Esophagus squamous epithelium (tissue), 5 donors: Measurements from ENCODE around the gene HIRA. TPM values are rescaled to one million over a fixed set of nuclear protein-coding genes. Genes with fewer than 3 reads are reported as not detected.

ENCODE experiments used
- DNase-seq: peaks from one replicate; lab custom pipeline; 2025; lab: John Stamatoyannopoulos, UW
- H3K27ac ChIP-seq, 4 donors: fragments of 200-600 bp; sonication (generic); one replicate each; pipeline ENCODE4 v1.5.1; 2016 to 2019; ENCODE audit warnings: mild to moderate bottlenecking in 1 of 4
- H3K27me3 ChIP-seq, 4 donors: fragments of 200-600 bp; sonication (generic); 1 replicate in 3 of 4; 2 replicates in 1 of 4; pipeline versions ENCODE4 v1.5.1 to v1.6.0; 2017 to 2021; ENCODE audit warnings: antibody characterized with exemption in 1 of 4
- H3K36me3 ChIP-seq, 3 donors: fragments of 200-600 bp; sonication (generic); one replicate each; pipeline ENCODE4 v1.5.1; 2016 to 2019
- H3K4me1 ChIP-seq, 3 donors: fragments of 200-600 bp; sonication (generic); one replicate each; pipeline ENCODE4 v1.5.1; 2017 to 2019
- H3K4me3 ChIP-seq, 4 donors: fragments of 200-600 bp; sonication (generic); 1 replicate in 3 of 4; 2 replicates in 1 of 4; pipeline ENCODE4 v1.5.1; 2016 to 2019; ENCODE audit warnings: mild to moderate bottlenecking in 2 of 4, moderate library complexity in 1 of 4
- H3K9me3 ChIP-seq, 3 donors: fragments of 200-600 bp; sonication (generic); one replicate each; pipeline ENCODE4 v1.5.1; 2016 to 2019
- POLR2A ChIP-seq, 4 donors: fragments of 450-650 bp; IDR thresholded peaks; one replicate each; pipeline ENCODE4 v1.6.1; 2017; ENCODE audit warnings: antibody characterized with exemption in 4 of 4, mild to moderate bottlenecking in 4 of 4, moderate library complexity in 3 of 4
- WGBS, 2 donors: methylation state at CpG; one replicate each; pipeline ENCODE4 v1.1.5; 2018; 5-methylcytosine and 5-hydroxymethylcytosine counted together
- intact Hi-C: fragments of 100-400 bp; cut with DNase I; formaldehyde crosslinking; loops from one replicate; pipeline ENCODE4 v1.15.0; 2022
- total RNA-seq, 4 donors: library from RNA; depleted of rRNA; stranded (reverse); fragments of >200 nt; gene quantifications; one replicate each; pipeline ENCODE4 v1.1.0, GENCODE V29; 2016
- TF ChIP-seq, protein P1 (sequence below), 6 experiments: fragments of 450-650 bp in 4 of 6; fragments of 200-600 bp in 2 of 6; sonication (generic) in 2 of 6; IDR thresholded peaks; one replicate each; pipeline ENCODE4 v1.5.1; 2016 to 2019; ENCODE audit warnings: antibody characterized with exemption in 6 of 6, mild to moderate bottlenecking in 4 of 6, moderate library complexity in 4 of 6
- donor health status: DM: yes; HTN: yes; CAD: no.

The HIRA gene
- total RNA-seq, 4 donors from 2014 or later: 11.2 to 19.8 (median 14.4) TPM

DNA sequence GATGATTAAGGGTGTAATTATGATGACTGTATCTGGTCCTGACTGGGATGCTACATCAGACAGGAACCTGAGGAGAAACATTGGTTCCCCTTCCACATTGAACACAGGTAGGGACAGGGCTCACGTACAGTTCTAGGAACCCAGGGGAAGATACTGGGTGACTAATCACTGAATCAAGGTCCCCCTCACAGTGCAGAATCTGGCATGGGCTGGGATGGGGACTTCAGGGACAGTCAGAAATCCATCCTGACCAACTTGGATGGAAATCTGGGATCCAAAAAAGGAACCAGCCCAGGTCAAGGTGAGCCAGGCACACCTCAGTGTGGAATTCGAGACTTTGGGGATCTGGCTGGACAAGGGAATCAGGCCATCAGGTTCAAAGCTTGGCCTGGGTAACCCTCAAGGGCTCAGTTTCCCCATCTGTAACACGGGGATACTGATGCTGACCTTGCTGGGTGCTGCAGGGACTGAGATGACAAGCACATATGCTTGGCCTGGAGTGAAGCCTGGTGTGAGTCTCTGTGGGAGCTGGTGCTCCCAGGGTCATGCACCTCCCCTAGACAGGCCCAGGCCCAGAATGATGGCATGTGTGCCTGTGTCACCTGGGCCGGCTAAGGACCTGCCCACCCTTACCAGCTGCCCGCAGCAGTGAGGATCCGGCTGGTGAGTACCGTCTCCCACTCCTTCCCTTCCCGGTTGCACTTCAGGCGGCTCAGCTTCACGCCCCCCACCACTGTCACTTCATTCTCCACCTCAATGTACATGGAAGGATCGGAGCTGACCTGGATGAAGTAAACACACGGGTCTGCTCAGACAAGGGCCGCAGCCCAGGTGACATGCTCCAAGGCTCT is 72.6 kb downstream of the HIRA start:
- Histone ChIP-seq H3K27ac (no peak overlapping the region), H3K9me3 (no peaks in the 10 kb centered on the region), H3K27me3 (no peaks in the 10 kb centered on the region), H3K4me3 (no peak overlapping the region), H3K4me1 (no peaks in the 10 kb centered on the region), H3K36me3 (peaks cover 21 to 98% (median 45%) of the 10 kb centered on the region in 3 donors)
- 92 to 94% methylated on average over 6 to 7 of the region's 13 CpGs for WGBS, 2 donors
- DNase-seq: no peak
- TF ChIP-seq, protein P1, sequence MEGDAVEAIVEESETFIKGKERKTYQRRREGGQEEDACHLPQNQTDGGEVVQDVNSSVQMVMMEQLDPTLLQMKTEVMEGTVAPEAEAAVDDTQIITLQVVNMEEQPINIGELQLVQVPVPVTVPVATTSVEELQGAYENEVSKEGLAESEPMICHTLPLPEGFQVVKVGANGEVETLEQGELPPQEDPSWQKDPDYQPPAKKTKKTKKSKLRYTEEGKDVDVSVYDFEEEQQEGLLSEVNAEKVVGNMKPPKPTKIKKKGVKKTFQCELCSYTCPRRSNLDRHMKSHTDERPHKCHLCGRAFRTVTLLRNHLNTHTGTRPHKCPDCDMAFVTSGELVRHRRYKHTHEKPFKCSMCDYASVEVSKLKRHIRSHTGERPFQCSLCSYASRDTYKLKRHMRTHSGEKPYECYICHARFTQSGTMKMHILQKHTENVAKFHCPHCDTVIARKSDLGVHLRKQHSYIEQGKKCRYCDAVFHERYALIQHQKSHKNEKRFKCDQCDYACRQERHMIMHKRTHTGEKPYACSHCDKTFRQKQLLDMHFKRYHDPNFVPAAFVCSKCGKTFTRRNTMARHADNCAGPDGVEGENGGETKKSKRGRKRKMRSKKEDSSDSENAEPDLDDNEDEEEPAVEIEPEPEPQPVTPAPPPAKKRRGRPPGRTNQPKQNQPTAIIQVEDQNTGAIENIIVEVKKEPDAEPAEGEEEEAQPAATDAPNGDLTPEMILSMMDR (IDR thresholded peaks at IDR 0.05): no peak
- TF ChIP-seq POLR2A (IDR thresholded peaks at IDR 0.05): no peak
- intact Hi-C loops: no loop called here

DNA sequence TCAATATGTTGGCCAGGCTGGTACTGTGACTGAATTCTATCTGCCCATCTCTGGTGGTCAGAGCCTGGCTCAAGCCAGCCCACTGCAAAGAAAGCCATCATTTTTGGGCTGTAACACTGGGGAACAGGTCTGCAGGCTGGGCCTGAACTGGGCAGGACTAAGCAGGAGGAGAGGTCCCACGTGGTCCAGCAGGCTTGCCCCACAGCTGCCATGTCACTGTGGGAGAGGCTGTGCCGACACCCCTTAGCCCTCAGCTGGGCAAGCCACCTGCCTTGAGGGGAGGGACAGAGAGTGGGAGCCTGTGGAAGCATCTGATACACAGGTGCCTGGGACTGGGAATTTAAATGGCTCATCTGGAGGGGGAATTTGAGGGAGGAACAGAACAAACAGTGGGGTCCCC is 73.3 kb downstream of the HIRA start:
- no CpG with 5 or more reads among the region's 2 CpGs for WGBS, 2 donors
- no peak overlapping the region for H3K27ac ChIP-seq
- TF ChIP-seq, protein P1 (IDR thresholded peaks at IDR 0.05): no peak
- TF ChIP-seq POLR2A (IDR thresholded peaks at IDR 0.05): no peak
- no peaks in the 10 kb centered on the region for H3K4me1 ChIP-seq
- H3K9me3 ChIP-seq: no peaks in the 10 kb centered on the region
- H3K27me3 ChIP-seq: no peaks in the 10 kb centered on the region
- no peak overlapping the region for H3K4me3 ChIP-seq
- intact Hi-C loops: no loop called here
- peaks cover 26 to 98% (median 46%) of the 10 kb centered on the region in 3 donors for H3K36me3 ChIP-seq
- no peak for DNase-seq

DNA sequence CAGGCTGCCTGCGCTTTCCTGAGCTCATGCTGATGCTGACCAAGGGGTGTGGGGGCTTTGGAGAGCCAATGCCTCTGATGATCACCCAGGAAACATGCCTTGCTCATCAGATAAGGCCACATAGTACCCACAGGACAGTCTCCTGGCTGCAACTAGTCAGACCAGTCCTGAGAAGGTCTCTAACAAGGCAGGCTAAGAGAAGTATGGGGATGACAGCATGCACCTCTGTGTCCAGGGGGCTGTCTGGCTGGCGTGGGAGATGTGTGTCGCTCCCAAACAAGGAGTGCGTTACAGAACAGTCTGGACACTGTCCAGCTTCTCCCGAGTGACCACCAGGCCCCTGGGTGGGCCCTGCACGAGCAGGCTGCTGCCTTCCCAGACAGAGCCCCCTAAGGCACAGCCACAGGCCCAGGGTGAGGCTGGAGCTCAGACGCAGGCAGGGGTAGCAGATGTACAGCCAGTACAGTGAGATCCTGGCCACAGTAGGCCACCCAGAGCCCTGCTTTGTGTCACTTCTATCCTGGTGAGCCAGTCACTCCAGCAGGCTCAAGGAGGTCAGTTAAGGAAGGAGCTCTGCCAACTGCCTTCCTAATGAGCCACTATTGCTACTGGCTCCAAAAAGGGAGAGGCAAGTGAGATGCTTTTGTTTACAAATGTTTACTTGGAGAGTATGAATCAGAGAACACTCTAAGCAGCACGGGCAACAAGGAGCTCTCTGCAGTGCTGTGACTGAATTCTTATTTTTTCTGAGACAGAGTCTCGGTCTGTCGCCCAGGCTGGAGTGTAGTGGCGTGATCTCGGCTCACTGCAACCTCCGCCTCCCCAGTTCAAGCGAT is 74.0 kb downstream of the HIRA start:
- Histone ChIP-seq H3K4me3 (no peak overlapping the region), H3K9me3 (no peaks in the 10 kb centered on the region), H3K27me3 (no peaks in the 10 kb centered on the region), H3K27ac (peak overlapping the region in 1 of 4 donors; percentile 35), H3K36me3 (peaks cover 31 to 100% (median 53%) of the 10 kb centered on the region in 3 donors), H3K4me1 (no peaks in the 10 kb centered on the region)
- WGBS, 2 donors: 86 to 88% methylated on average over 7 to 9 of the region's 14 CpGs
- no peak for DNase-seq
- intact Hi-C loops: no loop called here
- TF ChIP-seq POLR2A (IDR thresholded peaks at IDR 0.05): no peak
- TF ChIP-seq, protein P1 (IDR thresholded peaks at IDR 0.05): no peak

DNA sequence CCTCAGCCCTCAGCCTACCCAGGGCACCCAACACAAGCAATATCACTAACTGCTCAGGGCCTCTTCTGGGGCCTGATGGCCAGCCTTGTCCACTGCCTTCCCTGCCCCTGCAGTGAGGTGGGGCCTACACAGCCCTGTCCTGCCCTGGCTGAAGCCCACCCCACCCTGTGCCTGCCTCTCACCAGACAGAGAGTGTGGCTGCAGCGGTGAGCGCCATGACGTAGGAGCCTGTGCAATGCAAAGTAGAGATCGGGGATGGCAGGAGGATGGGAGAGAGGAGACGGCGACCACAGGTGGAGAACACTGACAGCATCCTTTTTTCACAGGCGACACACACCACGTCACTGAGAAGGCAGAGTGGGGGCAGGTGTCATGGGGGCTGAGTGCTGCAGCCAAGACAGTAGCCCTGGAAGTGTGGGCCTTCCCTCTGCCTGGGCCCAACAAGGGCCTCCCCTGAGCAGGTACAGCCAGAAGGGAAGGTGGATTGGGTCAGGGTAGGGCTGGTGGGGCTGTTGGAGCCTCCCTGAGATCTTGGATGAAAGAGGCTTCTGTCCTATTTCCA is 74.7 kb downstream of the HIRA start:
- Histone ChIP-seq H3K4me1 (no peaks in the 10 kb centered on the region), H3K27ac (no peak overlapping the region), H3K36me3 (peaks cover 31 to 100% (median 57%) of the 10 kb centered on the region in 3 donors), H3K4me3 (no peak overlapping the region), H3K9me3 (no peaks in the 10 kb centered on the region), H3K27me3 (no peaks in the 10 kb centered on the region)
- intact Hi-C loops: no loop called here
- TF ChIP-seq POLR2A (IDR thresholded peaks at IDR 0.05): no peak
- TF ChIP-seq, protein P1 (IDR thresholded peaks at IDR 0.05): no peak
- no peak for DNase-seq
- 95 to 100% methylated on average over 1 to 8 of the region's 8 CpGs for WGBS, 2 donors
